Stimulated activated memory B cell treated with anti-CD40 and anti-IgM and Interleukin-4, amounts not matched to agents 10 μg/mL and 1 μg/mL and 100 μg/mL, for 72 hours (primary cell): Measurements from ENCODE around the gene WWOX.

Source experiments
- ATAC-seq: fragments of 150-1000 bp; cut with Tn5 transposase; 2 replicates; pipeline ENCODE4 v1.10.0; 2021
- H3K27ac Mint-ChIP-seq: one replicate; pipeline ENCODE4 v1.8.0; 2022; ENCODE audit warnings: mild to moderate bottlenecking, mixed read lengths
- H3K27me3 Mint-ChIP-seq: one replicate; pipeline ENCODE4 v1.8.0; 2022; ENCODE audit warnings: mixed read lengths
- H3K36me3 Mint-ChIP-seq: one replicate; pipeline ENCODE4 v1.8.0; 2022; ENCODE audit warnings: mixed read lengths
- H3K4me1 Mint-ChIP-seq: one replicate; pipeline ENCODE4 v1.8.0; 2022; ENCODE audit warnings: mixed read lengths
- H3K4me3 Mint-ChIP-seq: one replicate; pipeline ENCODE4 v1.8.0; 2022; ENCODE audit warnings: mild to moderate bottlenecking, moderate library complexity, mixed read lengths
- H3K9me3 Mint-ChIP-seq: one replicate; pipeline ENCODE4 v1.8.0; 2022; ENCODE audit warnings: mixed read lengths

WWOX gene

DNA sequence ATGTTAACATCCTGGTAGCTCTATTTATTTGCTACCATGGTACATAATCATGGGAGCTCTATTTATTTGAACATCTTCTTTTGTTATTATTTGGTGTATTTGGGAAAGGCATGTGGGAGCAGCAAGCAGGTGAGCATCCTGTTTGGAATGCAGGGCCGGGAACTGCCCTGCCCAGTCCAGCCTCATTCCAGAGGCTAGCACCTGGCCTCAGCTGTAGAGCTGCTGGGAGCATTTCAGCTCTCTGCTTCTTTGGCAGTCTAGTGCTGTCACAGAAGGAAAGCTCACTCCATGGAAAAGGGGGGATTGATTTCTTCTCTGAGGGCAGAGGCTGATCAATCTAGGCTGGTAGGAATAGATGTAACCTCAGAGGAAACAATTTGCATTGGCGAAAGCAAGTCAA is 112.5 kb downstream of the WWOX start:
- Mint-ChIP-seq H3K4me3 (no peak overlapping the region), H3K27ac (no peak overlapping the region), H3K27me3 (no peaks in the 10 kb centered on the region), H3K36me3 (peaks cover 11% of the 10 kb centered on the region), H3K9me3 (no peaks in the 10 kb centered on the region), H3K4me1 (peaks cover 11% of the 10 kb centered on the region)
- ATAC-seq: no peak

DNA sequence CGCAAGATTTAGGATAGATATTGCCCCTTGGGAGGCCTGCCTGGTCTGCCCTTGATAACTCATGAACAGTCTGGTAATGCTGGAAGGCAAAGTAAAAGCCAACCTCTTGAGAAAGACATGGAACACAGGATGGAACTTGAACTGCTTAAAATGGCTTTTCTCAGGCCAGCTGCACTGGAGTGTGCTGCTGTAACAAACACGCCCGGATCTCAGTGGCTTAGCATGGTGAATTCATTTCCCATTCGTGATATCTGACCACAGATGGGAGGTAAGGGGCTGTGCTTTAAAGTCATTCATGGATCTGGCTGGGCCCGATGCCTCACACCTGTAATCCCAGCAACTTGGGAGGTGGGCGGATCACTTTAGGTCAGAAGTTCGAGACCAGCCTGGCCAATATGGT is 113.2 kb downstream of the WWOX start:
- Mint-ChIP-seq H3K27me3 (no peaks in the 10 kb centered on the region), H3K4me3 (no peak overlapping the region), H3K36me3 (peaks cover 15% of the 10 kb centered on the region), H3K9me3 (no peaks in the 10 kb centered on the region), H3K4me1 (peaks cover 11% of the 10 kb centered on the region), H3K27ac (no peak overlapping the region)
- ATAC-seq: no peak

DNA sequence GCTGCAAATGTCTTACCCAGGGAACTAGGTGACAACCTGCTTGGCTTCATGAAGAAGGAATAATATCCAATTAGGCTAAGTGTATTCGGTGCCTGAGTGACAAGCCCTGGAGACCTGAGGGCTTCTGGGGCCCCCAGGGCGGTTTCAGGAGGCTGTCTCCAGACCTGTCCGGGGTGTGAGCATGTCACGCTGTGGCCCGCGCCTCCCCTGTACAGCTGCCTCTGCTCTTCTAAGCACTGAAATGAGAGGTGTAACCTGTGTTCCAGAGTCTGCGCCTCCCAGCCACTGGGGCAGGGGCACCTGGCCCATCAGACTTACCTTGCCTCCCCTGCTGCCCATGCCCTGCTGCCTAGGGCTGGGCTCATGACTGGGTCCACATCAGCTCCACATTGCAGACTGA is 114.3 kb downstream of the WWOX start:
- no peaks in the 10 kb centered on the region for H3K27me3 Mint-ChIP-seq
- H3K36me3 Mint-ChIP-seq: peaks cover 15% of the 10 kb centered on the region
- ATAC-seq: peak; percentile 27
- H3K4me1 Mint-ChIP-seq: peaks cover 11% of the 10 kb centered on the region
- no peak overlapping the region for H3K27ac Mint-ChIP-seq
- no peaks in the 10 kb centered on the region for H3K9me3 Mint-ChIP-seq
- H3K4me3 Mint-ChIP-seq: no peak overlapping the region

DNA sequence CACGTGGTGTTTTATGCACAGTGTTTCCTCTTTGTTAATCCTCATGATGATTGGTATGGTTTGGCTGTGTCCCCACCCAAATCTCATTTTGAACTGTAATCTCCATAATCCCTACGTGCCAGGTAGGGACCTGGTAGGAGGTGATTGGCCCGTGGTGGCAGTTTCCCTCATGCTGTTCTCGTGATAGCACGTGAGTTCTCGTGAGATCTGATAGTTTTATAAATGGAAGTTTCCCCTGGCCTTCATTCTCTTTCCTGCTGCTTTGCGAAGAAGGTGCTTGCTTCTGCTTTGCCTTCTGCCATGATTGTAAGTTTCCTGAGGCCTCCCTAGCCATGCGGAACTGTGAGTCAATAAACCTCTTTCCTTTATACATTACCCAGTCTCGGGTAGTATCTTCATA is 115.8 kb downstream of the WWOX start:
- Mint-ChIP-seq H3K27ac (no peak overlapping the region), H3K36me3 (peaks cover 14% of the 10 kb centered on the region), H3K27me3 (no peaks in the 10 kb centered on the region), H3K4me1 (peaks cover 11% of the 10 kb centered on the region), H3K4me3 (no peak overlapping the region), H3K9me3 (no peaks in the 10 kb centered on the region)
- no peak for ATAC-seq

DNA sequence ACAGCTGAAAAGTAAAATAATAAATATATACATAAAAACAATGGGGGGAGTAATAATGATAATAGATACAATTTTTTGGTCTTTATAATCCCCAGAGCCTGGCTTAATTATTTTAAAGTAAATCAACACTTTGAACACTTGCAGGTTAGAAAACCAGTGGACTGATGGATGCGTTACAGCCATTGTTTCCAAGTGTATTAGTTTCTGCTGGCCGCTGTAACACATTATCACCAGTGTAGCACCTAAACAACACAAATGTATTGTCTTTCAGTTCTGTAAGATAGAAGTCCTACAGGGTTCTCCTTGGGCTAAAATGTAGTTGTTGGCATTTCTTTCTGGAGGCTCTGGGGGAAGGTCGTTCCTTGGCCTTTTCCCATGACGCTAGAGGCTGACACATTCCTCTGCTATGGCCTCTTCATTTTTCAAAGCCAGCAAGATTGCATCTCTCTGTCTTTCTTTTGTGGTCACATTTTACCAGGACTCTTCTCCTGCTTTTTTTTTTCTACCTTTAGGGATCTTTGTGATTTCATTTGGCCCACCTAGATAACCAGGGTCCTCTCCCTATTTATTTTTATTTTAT is 116.8 kb downstream of the WWOX start:
- no peak for ATAC-seq
- H3K27me3 Mint-ChIP-seq: no peaks in the 10 kb centered on the region
- peaks cover 11% of the 10 kb centered on the region for H3K4me1 Mint-ChIP-seq
- H3K9me3 Mint-ChIP-seq: no peaks in the 10 kb centered on the region
- H3K4me3 Mint-ChIP-seq: no peak overlapping the region
- H3K36me3 Mint-ChIP-seq: peaks cover 9% of the 10 kb centered on the region
- H3K27ac Mint-ChIP-seq: no peak overlapping the region

DNA sequence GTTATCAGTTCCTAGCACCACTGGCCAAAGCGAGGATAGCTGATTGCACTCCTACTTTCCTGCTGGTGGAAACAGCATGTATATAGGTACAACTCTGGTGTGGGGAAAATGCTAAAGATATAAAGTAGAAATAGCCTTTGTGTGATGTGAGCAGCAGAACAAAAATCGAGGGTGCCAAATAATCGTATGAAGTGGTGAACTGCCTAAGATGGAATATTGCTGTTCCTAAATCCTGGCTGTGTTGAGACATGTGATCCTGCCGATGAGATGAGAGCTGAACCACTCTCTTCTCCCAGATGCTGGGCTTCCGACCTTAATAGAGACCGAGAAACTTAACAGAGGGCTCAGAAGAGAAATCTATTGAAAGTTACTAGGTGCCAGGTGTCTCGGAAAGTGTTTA is 117.8 kb downstream of the WWOX start:
- H3K27ac Mint-ChIP-seq: no peak overlapping the region
- H3K9me3 Mint-ChIP-seq: no peaks in the 10 kb centered on the region

DNA sequence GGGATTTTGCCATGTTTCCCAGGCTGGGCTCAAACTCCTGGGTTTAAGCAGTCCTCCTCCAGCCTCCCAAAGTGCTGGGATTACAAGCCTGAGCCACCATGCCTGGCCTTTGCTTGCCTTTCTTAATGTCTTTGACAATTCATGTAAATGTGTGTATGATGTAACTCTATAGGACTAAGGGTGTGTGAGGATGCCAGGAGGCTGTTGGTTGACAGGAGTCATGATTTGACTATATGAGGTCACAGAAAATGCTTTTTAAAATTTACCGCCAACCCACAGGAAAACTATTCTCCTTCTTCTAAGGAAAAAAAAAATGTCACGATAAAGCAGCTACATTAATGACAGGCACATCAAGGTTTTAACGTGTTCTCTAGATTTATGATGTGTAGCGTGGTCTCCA is 118.8 kb downstream of the WWOX start:
- Mint-ChIP-seq H3K36me3 (peaks cover 5% of the 10 kb centered on the region), H3K9me3 (no peaks in the 10 kb centered on the region), H3K4me1 (peaks cover 17% of the 10 kb centered on the region), H3K27ac (no peak overlapping the region), H3K4me3 (no peak overlapping the region), H3K27me3 (no peaks in the 10 kb centered on the region)
- ATAC-seq: no peak

More for the DNA sequence above, 117.8 kb downstream of the WWOX start:
- Mint-ChIP-seq H3K27me3 (no peaks in the 10 kb centered on the region), H3K4me1 (peaks cover 17% of the 10 kb centered on the region), H3K4me3 (no peak overlapping the region), H3K36me3 (peaks cover 5% of the 10 kb centered on the region)
- ATAC-seq: no peak

DNA sequence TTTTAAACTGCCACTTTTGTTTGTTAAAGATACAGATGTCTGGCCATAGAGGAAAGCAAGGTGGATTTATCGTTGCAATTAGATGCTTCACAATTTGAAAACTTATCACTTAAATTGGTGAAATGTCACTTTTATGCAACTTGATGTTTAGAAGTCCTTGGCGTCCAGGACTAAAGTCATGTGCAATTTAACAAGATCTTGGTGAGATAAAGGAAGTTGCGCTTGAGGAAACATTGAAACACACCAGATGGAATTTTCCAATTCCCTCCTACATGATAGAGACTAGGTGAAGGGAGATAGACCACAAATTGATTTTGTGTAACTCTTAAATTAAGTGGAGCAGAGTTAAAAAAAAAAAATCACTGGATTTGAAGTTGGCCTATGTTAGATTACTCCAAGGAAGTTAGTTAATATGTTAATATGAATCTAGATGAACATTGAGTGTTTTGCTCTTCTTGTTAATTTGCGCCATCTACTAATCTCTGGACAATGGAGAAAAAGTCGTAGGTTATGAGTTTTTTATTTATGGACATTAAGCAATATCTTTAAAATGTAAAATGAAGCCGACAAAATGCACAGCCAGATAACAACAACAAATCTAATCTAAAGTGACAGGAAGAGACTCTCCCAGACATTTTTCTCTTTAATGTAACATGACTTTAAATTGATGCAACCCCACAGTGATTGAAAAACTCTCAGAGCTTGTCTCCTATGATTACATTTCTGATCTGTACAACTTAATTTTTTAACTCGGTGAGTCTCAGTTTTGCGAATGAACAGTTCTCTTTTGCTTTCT is 119.6 kb downstream of the WWOX start:
- Mint-ChIP-seq H3K27ac (no peak overlapping the region), H3K9me3 (no peaks in the 10 kb centered on the region), H3K27me3 (no peaks in the 10 kb centered on the region), H3K4me1 (peaks cover 17% of the 10 kb centered on the region), H3K4me3 (no peak overlapping the region), H3K36me3 (peaks cover 5% of the 10 kb centered on the region)
- no peak for ATAC-seq

DNA sequence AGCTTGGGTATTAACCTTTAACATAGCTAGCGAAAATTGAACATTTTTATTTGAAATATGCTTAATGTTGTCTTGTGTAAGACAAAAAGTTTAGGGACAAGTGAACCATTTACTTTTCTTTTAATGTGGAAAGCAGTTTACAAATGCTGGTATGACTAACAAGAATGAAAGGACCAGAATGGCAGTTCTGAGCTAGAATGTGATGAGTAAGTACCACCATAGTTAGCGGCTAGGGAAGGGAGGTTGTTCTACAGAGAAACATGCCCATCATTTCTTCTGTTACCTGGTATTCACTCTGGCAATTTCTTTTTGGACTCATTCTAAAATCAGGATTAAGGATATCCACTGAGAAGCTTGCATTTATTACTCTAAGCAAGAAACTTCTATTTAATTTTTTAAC is 121.1 kb downstream of the WWOX start:
- no peaks in the 10 kb centered on the region for H3K27me3 Mint-ChIP-seq
- peaks cover 5% of the 10 kb centered on the region for H3K36me3 Mint-ChIP-seq
- H3K4me1 Mint-ChIP-seq: peaks cover 6% of the 10 kb centered on the region
- no peaks in the 10 kb centered on the region for H3K9me3 Mint-ChIP-seq
- no peak overlapping the region for H3K4me3 Mint-ChIP-seq
- ATAC-seq: no peak
- no peak overlapping the region for H3K27ac Mint-ChIP-seq

DNA sequence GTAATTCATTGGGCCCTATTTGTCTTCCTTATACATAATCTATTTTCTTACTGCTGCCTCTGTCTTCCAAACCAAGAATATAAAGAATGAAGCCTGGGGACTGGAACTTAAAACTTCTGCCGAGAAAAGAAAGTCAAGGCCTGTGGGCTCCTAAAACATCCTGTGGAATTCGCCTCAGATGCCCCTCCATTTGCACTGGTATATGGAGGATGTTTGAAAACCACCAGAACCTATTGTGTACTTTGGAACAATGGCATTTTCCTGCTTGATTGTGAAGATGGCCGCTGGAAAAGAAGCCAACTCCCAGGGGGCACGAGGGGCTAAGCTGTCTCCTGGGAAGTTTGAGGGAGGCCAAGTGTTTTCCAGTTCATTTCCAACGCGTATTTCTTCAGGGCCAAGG is 122.4 kb downstream of the WWOX start:
- Mint-ChIP-seq H3K4me1 (peaks cover 6% of the 10 kb centered on the region), H3K36me3 (peaks cover 5% of the 10 kb centered on the region), H3K9me3 (no peaks in the 10 kb centered on the region), H3K27me3 (no peaks in the 10 kb centered on the region), H3K4me3 (no peak overlapping the region), H3K27ac (no peak overlapping the region)
- no peak for ATAC-seq

DNA sequence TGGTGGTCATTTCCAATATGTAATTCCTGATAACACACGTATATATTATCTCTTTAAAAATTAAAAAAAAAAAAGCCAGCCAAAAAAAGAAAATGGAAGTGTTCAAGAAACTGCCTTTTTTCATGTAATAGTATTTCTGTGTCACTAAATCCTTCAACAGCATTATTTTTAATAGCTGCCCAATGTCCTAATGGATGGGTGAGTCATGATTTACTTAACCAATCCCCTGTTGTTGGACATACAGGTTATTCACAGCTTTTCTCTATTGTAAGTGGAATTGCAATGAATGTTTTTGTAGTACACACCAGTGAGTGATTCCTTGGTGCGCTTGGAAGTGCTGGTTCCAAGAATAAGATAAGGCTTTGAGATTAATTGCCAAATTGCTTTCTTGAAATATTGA is 124.9 kb downstream of the WWOX start:
- Mint-ChIP-seq H3K4me3 (no peak overlapping the region), H3K36me3 (no peaks in the 10 kb centered on the region), H3K4me1 (peaks cover 6% of the 10 kb centered on the region), H3K27ac (no peak overlapping the region), H3K9me3 (no peaks in the 10 kb centered on the region), H3K27me3 (no peaks in the 10 kb centered on the region)
- ATAC-seq: no peak

DNA sequence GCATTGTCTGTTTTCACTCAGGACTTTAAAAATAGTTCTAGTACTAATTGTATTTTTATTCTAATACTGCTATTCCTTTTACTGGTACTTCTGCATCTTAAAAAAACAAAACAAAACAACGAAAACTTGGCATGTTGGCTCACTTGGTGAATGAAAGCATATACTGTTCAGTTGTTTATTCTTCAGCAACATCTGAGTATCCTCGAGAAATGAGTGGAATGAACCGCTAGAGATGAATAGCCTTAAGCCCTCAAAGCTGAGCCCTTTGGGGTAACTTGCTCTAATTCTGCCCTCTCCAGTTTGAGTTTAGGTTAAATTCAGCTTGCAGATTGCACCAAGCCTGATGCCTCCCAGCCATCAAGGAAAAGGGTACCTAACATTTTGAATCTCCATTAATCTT is 126.5 kb downstream of the WWOX start:
- Mint-ChIP-seq H3K36me3 (no peaks in the 10 kb centered on the region), H3K4me1 (peaks cover 6% of the 10 kb centered on the region), H3K4me3 (no peak overlapping the region)

DNA sequence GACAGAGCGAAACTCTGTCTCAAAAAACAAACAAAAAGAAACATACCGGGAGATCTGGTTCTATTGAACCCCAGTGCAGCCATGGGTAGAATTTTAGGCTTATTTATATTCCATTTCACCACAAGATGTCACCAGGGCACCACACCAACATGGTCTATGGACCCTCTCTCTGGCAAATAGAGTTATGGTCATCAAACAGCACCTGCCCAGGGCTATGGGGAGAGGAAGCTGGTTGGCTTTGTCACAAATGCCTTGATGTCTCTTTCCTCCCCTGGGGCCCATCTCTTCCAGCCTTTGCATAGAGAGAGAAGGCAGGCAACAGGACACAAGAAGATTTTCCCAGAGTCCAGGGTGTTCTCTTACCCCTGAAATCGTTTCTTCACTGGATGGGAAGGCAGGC is 128.4 kb downstream of the WWOX start:
- Mint-ChIP-seq H3K4me3 (no peak overlapping the region), H3K27ac (no peak overlapping the region), H3K36me3 (no peaks in the 10 kb centered on the region), H3K27me3 (no peaks in the 10 kb centered on the region), H3K4me1 (no peaks in the 10 kb centered on the region), H3K9me3 (no peaks in the 10 kb centered on the region)
- no peak for ATAC-seq

More for the DNA sequence above, 126.5 kb downstream of the WWOX start:
- ATAC-seq: no peak
- Mint-ChIP-seq H3K27ac (no peak overlapping the region), H3K9me3 (no peaks in the 10 kb centered on the region), H3K27me3 (no peaks in the 10 kb centered on the region)

DNA sequence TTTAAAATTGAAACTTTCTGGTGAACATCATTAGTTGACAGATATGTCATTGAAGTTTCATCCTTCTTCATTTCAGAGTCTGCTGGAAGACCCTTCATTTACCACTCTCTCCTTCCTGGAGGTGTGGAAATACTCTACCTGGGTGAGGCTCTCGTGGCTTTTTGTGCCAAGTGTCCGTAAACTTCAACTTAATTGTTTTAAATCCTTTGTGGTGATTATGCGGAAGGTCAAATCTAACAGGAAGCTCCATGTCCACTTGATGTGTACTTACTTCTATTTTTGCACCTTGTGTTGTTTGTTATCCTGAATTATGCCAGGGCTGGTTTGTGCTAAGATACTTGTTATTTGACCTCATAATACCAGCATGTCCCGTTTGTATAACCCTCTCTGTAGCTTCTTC is 129.2 kb downstream of the WWOX start:
- H3K4me1 Mint-ChIP-seq: no peaks in the 10 kb centered on the region
- ATAC-seq: no peak

DNA sequence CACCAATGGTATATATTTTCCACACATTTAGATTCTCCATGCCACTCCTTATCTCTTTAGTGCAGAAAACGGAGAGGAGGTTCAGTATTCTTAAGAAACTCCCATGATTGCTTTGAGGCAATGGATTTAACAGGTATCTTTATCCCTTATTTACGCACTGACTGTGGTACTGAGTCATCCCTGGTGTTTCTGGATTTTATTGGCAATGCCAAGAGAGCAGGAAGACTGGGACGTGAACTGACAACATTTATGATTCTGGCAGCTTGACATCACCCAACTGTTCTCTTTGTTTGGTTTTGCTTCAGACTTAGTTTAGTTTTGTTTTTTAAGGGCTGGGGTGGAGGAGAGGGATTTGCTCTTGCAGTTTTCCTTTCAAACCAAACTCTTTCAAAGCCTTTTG is 131.4 kb downstream of the WWOX start:
- Mint-ChIP-seq H3K36me3 (no peaks in the 10 kb centered on the region), H3K4me3 (no peak overlapping the region), H3K27ac (no peak overlapping the region), H3K4me1 (no peaks in the 10 kb centered on the region), H3K27me3 (no peaks in the 10 kb centered on the region), H3K9me3 (no peaks in the 10 kb centered on the region)
- ATAC-seq: no peak

More for the DNA sequence above, 129.2 kb downstream of the WWOX start:
- Mint-ChIP-seq H3K36me3 (no peaks in the 10 kb centered on the region), H3K4me3 (no peak overlapping the region), H3K27ac (no peak overlapping the region), H3K27me3 (no peaks in the 10 kb centered on the region), H3K9me3 (no peaks in the 10 kb centered on the region)

DNA sequence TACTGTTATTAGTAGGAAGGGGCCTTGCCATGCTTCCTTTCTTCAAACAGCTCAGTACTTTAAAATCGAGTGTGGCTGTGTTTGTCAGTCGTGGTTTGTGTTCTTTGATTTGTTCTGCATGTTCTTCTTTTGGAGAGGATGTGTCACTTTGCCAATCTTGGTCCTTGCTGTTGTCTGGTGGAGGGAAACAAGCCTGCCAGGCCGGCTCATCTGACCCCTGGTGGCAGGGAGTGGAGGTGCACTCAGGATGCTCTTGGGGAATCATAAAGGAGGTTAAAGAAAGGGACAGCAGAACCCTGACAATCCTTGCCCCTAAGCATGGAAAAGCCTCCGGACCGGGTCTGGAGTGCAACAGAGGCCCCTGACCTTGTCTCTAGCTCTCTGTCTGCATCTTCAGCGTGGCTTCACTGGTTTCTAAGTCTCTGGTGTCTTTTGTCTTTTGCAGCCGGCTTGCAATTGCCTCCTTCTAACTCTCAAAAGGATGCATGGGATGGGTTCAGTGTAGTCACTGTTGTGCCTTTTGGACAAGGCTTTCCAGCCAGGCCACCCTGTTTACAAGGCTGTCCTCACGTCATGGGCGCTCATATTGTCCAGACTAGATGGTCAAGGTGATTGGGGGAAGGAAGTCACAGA is 135.8 kb downstream of the WWOX start:
- no peak overlapping the region for H3K27ac Mint-ChIP-seq
- H3K36me3 Mint-ChIP-seq: no peaks in the 10 kb centered on the region
- no peaks in the 10 kb centered on the region for H3K27me3 Mint-ChIP-seq
- ATAC-seq: peak; percentile 51
- H3K4me3 Mint-ChIP-seq: no peak overlapping the region
- H3K4me1 Mint-ChIP-seq: no peaks in the 10 kb centered on the region
- no peaks in the 10 kb centered on the region for H3K9me3 Mint-ChIP-seq
